Dermis blood vessel endothelial cell (primary cell): ENCODE measurements around the gene ANKRD34C. TPM values are rescaled to one million over a fixed set of nuclear protein-coding genes. Genes with fewer than 3 reads are reported as not detected.

ENCODE experiments used
- DNase-seq: peaks from one replicate; pipeline ENCODE4 v3.0.0; 2010
- total RNA-seq: library from RNA; depleted of rRNA; stranded (reverse); fragments of >200 nt; gene quantifications from 2 replicates; pipeline ENCODE4 v1.2.3, GENCODE V29; 2014

ANKRD34C gene
- not detected in 2 replicates for total RNA-seq

GRCh38 chr15:79282371-79283251 lies at the start of gene ANKRD34C:
ANKRD34C (plus strand) TSS chr15:79282722; CDS start chr15:79293285, 10,563 bp downstream.
- DNase-seq: no peak

GRCh38 chr15:79233236-79233635 lies 49.3 kb upstream of the ANKRD34C start:
- DNase-seq: no peak

- no peak for DNase-seq
Observed at GRCh38 chr15:79240036-79240435, 42.5 kb upstream of the ANKRD34C start.

- DNase-seq: no peak
Observed at GRCh38 chr15:79243723-79244122, 38.8 kb upstream of the ANKRD34C start.

- no peak for DNase-seq
Observed at GRCh38 chr15:79244876-79245275, 37.6 kb upstream of the ANKRD34C start.

- DNase-seq: no peak
Observed at GRCh38 chr15:79248183-79248582, 34.3 kb upstream of the ANKRD34C start.

- DNase-seq: no peak
Observed at GRCh38 chr15:79257454-79257853, 25.1 kb upstream of the ANKRD34C start.

- no peak for DNase-seq
Observed at GRCh38 chr15:79261836-79262235, 20.7 kb upstream of the ANKRD34C start.

GRCh38 chr15:79265167-79265566 lies 17.4 kb upstream of the ANKRD34C start:
- DNase-seq: no peak

- no peak for DNase-seq
Observed at GRCh38 chr15:79265987-79266579, 16.4 kb upstream of the ANKRD34C start.

GRCh38 chr15:79283252-79284048 lies 928 bp downstream of the ANKRD34C start:
- peak; percentile 65 for DNase-seq

- peak; percentile 14 for DNase-seq
Observed at GRCh38 chr15:79290642-79291275, 8.2 kb downstream of the ANKRD34C start.

- no peak for DNase-seq
Observed at GRCh38 chr15:79292011-79292410, 9.5 kb downstream of the ANKRD34C start.

GRCh38 chr15:79294075-79294474 lies 11.6 kb downstream of the ANKRD34C start:
- DNase-seq: no peak

GRCh38 chr15:79296583-79296982 lies 14.1 kb downstream of the ANKRD34C start:
- no peak for DNase-seq

- DNase-seq: no peak
Observed at GRCh38 chr15:79299126-79299840, 16.8 kb downstream of the ANKRD34C start.

- DNase-seq: no peak
Observed at GRCh38 chr15:79299841-79300235, 17.3 kb downstream of the ANKRD34C start.

GRCh38 chr15:79307251-79307650 lies 24.7 kb downstream of the ANKRD34C start:
- DNase-seq: no peak

- DNase-seq: no peak
Observed at GRCh38 chr15:79308874-79309273, 26.4 kb downstream of the ANKRD34C start.

GRCh38 chr15:79310612-79310984 lies 28.1 kb downstream of the ANKRD34C start:
- DNase-seq: no peak

GRCh38 chr15:79310985-79311900 lies 28.7 kb downstream of the ANKRD34C start, which contains the start of gene TMED3:
TMED3 (plus strand) TSS chr15:79311112; CDS start chr15:79311250, 138 bp downstream.
- DNase-seq: peak; percentile 87
